Endothelial cell of umbilical vein (primary cell): ENCODE data around the gene PRR5.

ENCODE experiments used
- CTCF ChIP-seq, 2 donors: IDR thresholded peaks; 1 replicate in 1 of 2; 2 replicates in 1 of 2; pipeline ENCODE4 v1.5.1; 2011; ENCODE audit warnings: low read length in 2 of 2, mild to moderate bottlenecking in 2 of 2, moderate library complexity in 2 of 2, control low read depth in 1 of 2, inconsistent platforms in 1 of 2, low read depth in 1 of 2; ENCODE audit not compliant: insufficient read depth in 1 of 2; ENCODE audit errors: extremely low read depth in 1 of 2
- POLR2A ChIP-seq: IDR thresholded peaks from 2 replicates; pipeline ENCODE4 v1.6.1; 2012; ENCODE audit warnings: low read depth, mild to moderate bottlenecking, control low read depth, low read length

DNA sequence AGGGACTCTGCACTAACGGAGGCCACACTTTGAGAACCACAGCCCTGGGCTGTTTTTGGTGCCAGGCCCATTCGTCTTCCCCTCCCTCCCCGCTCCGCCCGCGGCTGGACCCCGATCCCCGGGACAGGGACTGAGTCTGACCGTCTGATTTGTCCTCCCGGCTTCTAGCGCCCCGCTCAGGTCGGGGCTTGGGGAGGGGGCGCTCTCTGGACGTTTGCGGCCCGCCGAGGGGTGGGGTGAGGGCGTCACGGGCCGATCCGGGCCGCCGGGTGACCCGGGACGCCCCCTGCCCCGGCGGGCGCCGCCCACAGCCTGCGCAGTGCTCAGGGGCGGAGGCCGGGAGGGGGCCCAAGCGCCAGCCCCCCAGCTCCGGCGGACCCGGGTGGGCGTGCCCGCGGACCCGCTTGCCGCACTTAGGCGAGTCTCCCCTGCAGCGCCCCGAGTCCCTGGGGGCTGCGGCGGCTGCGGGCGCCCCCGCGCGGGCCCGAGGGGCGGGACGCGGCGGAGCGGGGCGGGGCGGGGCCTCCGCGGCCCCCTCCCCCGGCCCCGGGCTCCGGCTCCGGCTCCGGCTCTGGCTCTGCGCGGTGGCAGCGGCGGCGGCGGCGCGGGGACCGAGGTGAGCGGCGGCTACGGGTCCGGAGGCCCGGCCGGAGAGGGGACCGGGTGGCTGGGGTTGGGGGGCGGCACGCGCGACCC is 33.7 kb upstream of the PRR5 start:
- TF ChIP-seq CTCF (IDR thresholded peaks at IDR 0.05; ENCODE audit: extremely low read depth in 1 of 2, insufficient read depth in 1 of 2, low read depth in 1 of 2, low read length in 2 of 2) (no peak), POLR2A (no peak)
